Right lobe of liver (tissue), 6 donors: ENCODE data around the gene IL17REL. TPM values are rescaled to one million over a fixed set of nuclear protein-coding genes. Genes with fewer than 3 reads are reported as not detected.
A peak's percentile ranks its signal among the peaks of the same experiment; 100 is the strongest.

Experiments
- ATAC-seq, 4 donors: fragments of 200-7000 bp; cut with Tn5 transposase; one replicate each; pipeline ENCODE4 v1.9.1; 2020; ENCODE audit warnings: mild to moderate bottlenecking in 4 of 4, moderate library complexity in 4 of 4
- DNase-seq, 3 donors: peaks; one replicate each; pipeline ENCODE4 v3.0.0-alpha.2; 2020
- H3K27ac ChIP-seq, 3 donors: fragments of 200-600 bp; one replicate each; pipeline ENCODE4 v1.8.0; 2022
- H3K27me3 ChIP-seq, 2 donors: fragments of 200-600 bp; one replicate each; pipeline ENCODE4 v1.8.0; 2022
- H3K36me3 ChIP-seq, 4 donors: fragments of 200-600 bp; sonication (generic) in 1 of 4; one replicate each; pipeline versions ENCODE4 v1.5.1 to v1.8.0; 2017 to 2022; ENCODE audit warnings: control low read depth in 1 of 4
- H3K4me1 ChIP-seq, 4 donors: fragments of 200-600 bp; sonication (generic) in 1 of 4; one replicate each; pipeline versions ENCODE4 v1.5.1 to v1.8.0; 2017 to 2022; ENCODE audit warnings: control low read depth in 1 of 4
- H3K4me3 ChIP-seq, 3 donors: fragments of 200-600 bp; one replicate each; pipeline ENCODE4 v1.8.0; 2022
- H3K9me3 ChIP-seq, 4 donors: fragments of 200-600 bp; sonication (generic) in 1 of 4; one replicate each; pipeline versions ENCODE4 v1.5.1 to v1.8.0; 2017 to 2022; ENCODE audit warnings: control low read depth in 1 of 4
- CTCF ChIP-seq, 4 donors: fragments of 200-600 bp in 3 of 4; fragments of 450-650 bp in 1 of 4; IDR thresholded peaks; one replicate each; pipeline versions ENCODE4 v1.5.1 to v1.8.0; 2016 to 2022; ENCODE audit warnings: antibody characterized with exemption in 4 of 4, mild to moderate bottlenecking in 2 of 4
- POLR2A ChIP-seq: fragments of 450-650 bp; IDR thresholded peaks from one replicate; pipeline ENCODE4 v1.6.1; 2017; ENCODE audit warnings: antibody characterized with exemption, mild to moderate bottlenecking
- WGBS: methylation state at CpG from one replicate; pipeline ENCODE4 v1.1.6; 2018; ENCODE audit warnings: low coverage, low lambda C conversion rate; ENCODE audit not compliant: insufficient coverage; ENCODE audit errors: missing lambda C conversion rate; 5-methylcytosine and 5-hydroxymethylcytosine counted together
- intact Hi-C, 2 donors: fragments of 100-400 bp; cut with DNase I; formaldehyde crosslinking; loops; one replicate each; pipeline versions ENCODE4 v1.11.2 to v1.14.1; 2022
- total RNA-seq, 6 experiments: library from RNA; depleted of rRNA in 2 of 6; stranded (reverse); fragments of >200 nt in 2 of 6; fragmentation: NEBNext Ultra II Directional in 3 of 6; extraction: Animal tissue kit (Norgen Biotek cat#: 25700) in 3 of 6; gene quantifications; one replicate each; pipeline versions ENCODE4 v1.1.0 to v1.2.4, GENCODE V29; 2016 to 2023
- donor health status: DM: no; HTN: yes; CAD: no.
- donor health status: DM: no; HTN: no; CAD: no.
- donor health status: DM: no; HTN: no; CAD: no.
- donor health status: DM: no; HTN: yes; CAD: no.
- donor health status: DM: no; HTN: yes; CAD: no.

Gene IL17REL
- total RNA-seq, 6 experiments from 2014 or later: not detected

GRCh38 chr22:49976439-49977175 is 36.0 kb downstream of the IL17REL start:
- Histone ChIP-seq H3K27me3 (no peaks in the 10 kb centered on the region), H3K4me1 (peaks cover 0 to 5% (median 0%) of the 10 kb centered on the region in 4 donors), H3K9me3 (no peaks in the 10 kb centered on the region), H3K36me3 (no peaks in the 10 kb centered on the region), H3K27ac (no peak overlapping the region), H3K4me3 (no peak overlapping the region)
- DNase-seq: no peak
- WGBS: 59% methylated on average over 13 of the region's 15 CpGs
- intact Hi-C loops: no loop called here
- no peak for ATAC-seq
- TF ChIP-seq CTCF (IDR thresholded peaks at IDR 0.05): no peak
- TF ChIP-seq POLR2A: no peak

- H3K4me3 ChIP-seq: no peak overlapping the region
- H3K9me3 ChIP-seq: no peaks in the 10 kb centered on the region
- intact Hi-C loops: no loop called here
- WGBS: 31% methylated on average over 7 of the region's 17 CpGs
- H3K27me3 ChIP-seq: no peaks in the 10 kb centered on the region
- no peaks in the 10 kb centered on the region for H3K36me3 ChIP-seq
- TF ChIP-seq CTCF (IDR thresholded peaks at IDR 0.05): no peak
- TF ChIP-seq POLR2A: no peak
- ATAC-seq (no peak), DNase-seq (peak in 1 of 3 donors; percentile 24)
- H3K27ac ChIP-seq: no peak overlapping the region
- peaks cover 0 to 5% (median 0%) of the 10 kb centered on the region in 4 donors for H3K4me1 ChIP-seq
These were observed 36.8 kb downstream of the IL17REL start for GRCh38 chr22:49975543-49976389.

- ATAC-seq (no peak), DNase-seq (no peak)
- Histone ChIP-seq H3K9me3 (no peaks in the 10 kb centered on the region), H3K4me3 (no peak overlapping the region), H3K4me1 (peaks cover 0 to 29% (median 12%) of the 10 kb centered on the region in 4 donors), H3K36me3 (no peaks in the 10 kb centered on the region), H3K27ac (no peak overlapping the region), H3K27me3 (no peaks in the 10 kb centered on the region)
- TF ChIP-seq CTCF (IDR thresholded peaks at IDR 0.05) (no peak), POLR2A (no peak)
- WGBS: 80% methylated on average over 5 of the region's 5 CpGs
- intact Hi-C loops: no loop called here
These were observed 39.3 kb downstream of the IL17REL start for GRCh38 chr22:49973018-49973961.
